ENCODE results near the gene ADRA2B.

ADRA2B gene

DNA sequence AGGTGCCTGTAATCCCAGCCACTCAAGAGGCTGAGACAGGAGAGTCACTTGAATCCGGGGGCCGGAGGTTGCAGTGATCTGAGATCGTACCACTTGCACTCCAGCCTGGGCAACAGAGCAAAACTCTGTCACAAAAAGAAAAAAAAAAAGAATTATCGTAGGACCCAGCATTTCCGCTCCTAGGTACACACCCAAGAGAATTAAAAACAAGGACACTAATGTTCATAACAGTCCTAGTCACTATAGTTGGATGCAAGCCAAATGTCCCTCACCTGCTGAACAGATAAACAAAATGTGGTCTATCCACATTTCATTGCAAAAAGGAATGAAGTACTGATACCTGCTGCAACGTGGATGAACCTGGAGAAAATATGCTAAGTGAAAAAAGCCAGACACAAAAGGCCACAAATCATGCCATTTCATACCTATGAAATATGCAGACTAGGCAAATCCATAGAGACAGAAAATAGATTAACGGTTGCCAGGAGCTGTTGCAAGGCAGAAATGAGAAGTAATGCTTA, 21.2 kb downstream of the ADRA2B start:
- TF ChIP-seq FOXP2 (optimal IDR thresholded peaks at IDR 0.05; ENCODE audit: borderline replicate concordance, extremely low read depth, extremely low read length, insufficient read depth) = no peak
- no peak for TF ChIP-seq SIN3A (IDR thresholded peaks at IDR 0.05; ENCODE audit: borderline replicate concordance, insufficient read depth, low read length)
- no peak for TF ChIP-seq POLR2AphosphoS5 (IDR thresholded peaks at IDR 0.05; ENCODE audit: low read depth, low read length)
- TF ChIP-seq TAF1 (IDR thresholded peaks at IDR 0.05; ENCODE audit: borderline replicate concordance, insufficient read depth, low read length) = no peak
- TF ChIP-seq REST (IDR thresholded peaks at IDR 0.05; ENCODE audit: insufficient read depth in 1 of 2, low read depth in 2 of 2, low read length in 2 of 2) = no peak

- no peak for TF ChIP-seq POLR2AphosphoS5 (IDR thresholded peaks at IDR 0.05; ENCODE audit: low read depth, low read length)
- TF ChIP-seq TAF1 (IDR thresholded peaks at IDR 0.05; ENCODE audit: borderline replicate concordance, insufficient read depth, low read length) = no peak
- no peak for TF ChIP-seq REST (IDR thresholded peaks at IDR 0.05; ENCODE audit: insufficient read depth in 1 of 2, low read depth in 2 of 2, low read length in 2 of 2)
- no peak for TF ChIP-seq FOXP2 (optimal IDR thresholded peaks at IDR 0.05; ENCODE audit: borderline replicate concordance, extremely low read depth, extremely low read length, insufficient read depth)
- TF ChIP-seq SIN3A (IDR thresholded peaks at IDR 0.05; ENCODE audit: borderline replicate concordance, insufficient read depth, low read length) = no peak
These were observed 22.8 kb downstream of the ADRA2B start for GRCh38 chr2:96093528-96093927.

DNA sequence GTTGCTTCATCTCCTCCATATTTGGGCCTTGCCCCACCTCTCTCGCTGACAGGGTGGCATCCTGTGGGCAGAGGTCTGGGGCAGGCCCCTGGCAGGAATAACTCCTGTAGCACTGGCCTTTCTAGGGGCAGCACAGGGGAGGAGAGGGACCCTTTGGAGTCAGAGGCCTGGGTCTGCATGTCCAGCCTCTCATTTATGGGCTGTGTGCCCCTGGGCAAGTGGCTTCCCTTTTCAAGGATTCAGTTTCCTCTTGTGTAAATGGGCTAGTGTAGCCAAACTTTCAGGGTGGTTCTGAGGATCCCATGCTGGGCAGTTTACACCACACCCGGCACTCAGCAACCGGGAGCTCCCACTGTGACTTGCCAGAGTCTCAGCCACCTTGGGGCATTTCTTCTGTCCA, 23.4 kb downstream of the ADRA2B start:
- no peak for TF ChIP-seq REST (IDR thresholded peaks at IDR 0.05; ENCODE audit: insufficient read depth in 1 of 2, low read depth in 2 of 2, low read length in 2 of 2)
- TF ChIP-seq FOXP2 (optimal IDR thresholded peaks at IDR 0.05; ENCODE audit: borderline replicate concordance, extremely low read depth, extremely low read length, insufficient read depth) = no peak
- no peak for TF ChIP-seq SIN3A (IDR thresholded peaks at IDR 0.05; ENCODE audit: borderline replicate concordance, insufficient read depth, low read length)
- TF ChIP-seq POLR2AphosphoS5 (IDR thresholded peaks at IDR 0.05; ENCODE audit: low read depth, low read length) = no peak
- TF ChIP-seq TAF1 (IDR thresholded peaks at IDR 0.05; ENCODE audit: borderline replicate concordance, insufficient read depth, low read length) = no peak

DNA sequence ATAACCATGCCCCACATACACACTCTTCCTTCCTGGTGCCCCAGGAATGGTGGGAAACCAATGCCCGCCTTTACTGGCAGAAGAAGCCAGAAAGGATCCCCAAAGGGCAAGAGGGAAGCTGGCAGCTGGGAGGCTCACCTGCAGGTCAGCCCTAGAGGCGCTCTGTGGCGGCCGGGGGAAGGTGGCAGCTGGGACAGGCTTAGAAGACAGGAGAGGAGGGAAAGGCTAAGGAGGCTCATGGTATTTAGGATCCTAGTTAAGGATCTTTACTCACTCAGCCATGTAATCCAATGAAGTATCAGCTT, 23.8 kb downstream of the ADRA2B start:
- no peak for TF ChIP-seq TAF1 (IDR thresholded peaks at IDR 0.05; ENCODE audit: borderline replicate concordance, insufficient read depth, low read length)
- TF ChIP-seq REST (IDR thresholded peaks at IDR 0.05; ENCODE audit: insufficient read depth in 1 of 2, low read depth in 2 of 2, low read length in 2 of 2) = no peak
- TF ChIP-seq POLR2AphosphoS5 (IDR thresholded peaks at IDR 0.05; ENCODE audit: low read depth, low read length) = no peak
- TF ChIP-seq SIN3A (IDR thresholded peaks at IDR 0.05; ENCODE audit: borderline replicate concordance, insufficient read depth, low read length) = no peak
- TF ChIP-seq FOXP2 (optimal IDR thresholded peaks at IDR 0.05; ENCODE audit: borderline replicate concordance, extremely low read depth, extremely low read length, insufficient read depth) = no peak

Data from PFSK-1 (cell line).